Omental fat pad (tissue), 4 donors: Measurements from ENCODE around the gene PLCH1. TPM values are rescaled to one million over a fixed set of nuclear protein-coding genes. Genes with fewer than 3 reads are reported as not detected.

Experiments
- ATAC-seq: fragments of 150-250 bp; one replicate; pipeline ENCODE4 v1.9.1; 2016; ENCODE audit warnings: mild to moderate bottlenecking, moderate library complexity; ENCODE audit not compliant: low FRiP score
- DNase-seq: peaks from one replicate; pipeline ENCODE4 v3.0.0-alpha.2; 2019; ENCODE audit warnings: low spot score
- CTCF ChIP-seq, 3 donors: fragments of 450-650 bp; IDR thresholded peaks; one replicate each; pipeline ENCODE4 v1.5.1; 2016 to 2017; ENCODE audit warnings: antibody characterized with exemption in 3 of 3, mild to moderate bottlenecking in 3 of 3, moderate library complexity in 2 of 3
- total RNA-seq, 4 donors: library from RNA; depleted of rRNA; stranded (reverse); fragments of >200 nt; gene quantifications; one replicate each; pipeline ENCODE4 v1.1.0, GENCODE V29; 2016

PLCH1 gene
- total RNA-seq, 4 donors from 2014 or later, result 0.12 to 3.2 (median 0.23) TPM

- no peak for TF ChIP-seq CTCF (IDR thresholded peaks at IDR 0.05)
- DNase-seq (no peak), ATAC-seq (no peak)
Observed at GRCh38 chr3:155782390-155782953, 37.6 kb upstream of the PLCH1 start.

GRCh38 chr3:155780291-155780690 lies 35.4 kb upstream of the PLCH1 start:
- DNase-seq, result no peak
- no peak for ATAC-seq
- TF ChIP-seq CTCF (IDR thresholded peaks at IDR 0.05), result no peak

- no peak for ATAC-seq
- DNase-seq, result no peak
- TF ChIP-seq CTCF (IDR thresholded peaks at IDR 0.05), result no peak
Observed at GRCh38 chr3:155778462-155778861, 33.6 kb upstream of the PLCH1 start.

GRCh38 chr3:155772801-155773200 lies 27.9 kb upstream of the PLCH1 start:
- ATAC-seq (no peak), DNase-seq (no peak)
- no peak for TF ChIP-seq CTCF (IDR thresholded peaks at IDR 0.05)

GRCh38 chr3:155771126-155771525 lies 26.3 kb upstream of the PLCH1 start:
- no peak for TF ChIP-seq CTCF (IDR thresholded peaks at IDR 0.05)
- no peak for DNase-seq
- ATAC-seq, result no peak

- no peak for TF ChIP-seq CTCF (IDR thresholded peaks at IDR 0.05)
Observed at GRCh38 chr3:155766206-155766605, 21.3 kb upstream of the PLCH1 start.

GRCh38 chr3:155763870-155764463 lies 19.1 kb upstream of the PLCH1 start:
- ATAC-seq, result no peak
- TF ChIP-seq CTCF (IDR thresholded peaks at IDR 0.05), result no peak
- no peak for DNase-seq

More at GRCh38 chr3:155766206-155766605, 21.3 kb upstream of the PLCH1 start:
- ATAC-seq (no peak), DNase-seq (no peak)
